Memory B cell (primary cell): ENCODE results near the gene CRACDL.

ENCODE experiments used
- ATAC-seq: fragments of 150-1000 bp; cut with Tn5 transposase; 2 replicates; pipeline ENCODE4 v1.10.0; 2021; ENCODE audit warnings: low read depth, mild to moderate bottlenecking, moderate library complexity
- DNase-seq, 2 donors: peaks; one replicate each; pipeline ENCODE4 v3.0.0; 2022; ENCODE audit warnings: low spot score in 2 of 2
- H3K27ac Mint-ChIP-seq: one replicate; pipeline ENCODE4 v1.8.0; 2022; ENCODE audit warnings: mild to moderate bottlenecking, moderate library complexity, mixed read lengths
- H3K27me3 Mint-ChIP-seq: one replicate; pipeline ENCODE4 v1.8.0; 2022; ENCODE audit warnings: mixed read lengths
- H3K36me3 Mint-ChIP-seq: one replicate; pipeline ENCODE4 v1.8.0; 2022; ENCODE audit warnings: mild to moderate bottlenecking, mixed read lengths
- H3K4me1 Mint-ChIP-seq: one replicate; pipeline ENCODE4 v1.8.0; 2022; ENCODE audit warnings: mixed read lengths
- H3K4me3 Mint-ChIP-seq: one replicate; pipeline ENCODE4 v1.8.0; 2022; ENCODE audit warnings: mild to moderate bottlenecking, moderate library complexity, mixed read lengths
- H3K9me3 Mint-ChIP-seq: one replicate; pipeline ENCODE4 v1.8.0; 2022; ENCODE audit warnings: mixed read lengths

CRACDL gene

DNA sequence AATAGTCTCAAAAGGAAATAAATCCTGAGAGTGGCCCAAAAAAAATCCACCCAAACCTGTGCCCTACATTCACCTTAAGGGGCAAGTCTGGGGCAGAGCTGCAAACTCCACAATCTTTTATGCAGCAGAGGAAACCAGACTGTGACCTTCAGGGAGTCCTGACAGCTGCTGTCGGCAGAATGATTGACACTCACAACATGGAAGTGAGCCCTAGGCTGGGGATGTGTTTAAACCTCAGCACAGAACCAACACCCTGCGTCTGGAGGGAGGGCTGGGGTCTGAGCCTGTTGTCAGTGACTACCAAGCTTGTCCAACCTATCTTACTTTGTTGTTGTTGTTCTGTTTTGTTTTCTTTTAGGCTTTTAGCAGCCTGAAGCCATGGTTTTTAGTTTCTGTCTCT, 39.6 kb downstream of the CRACDL start:
- Mint-ChIP-seq H3K27ac (no peak overlapping the region), H3K9me3 (no peaks in the 10 kb centered on the region), H3K27me3 (peaks cover 14% of the 10 kb centered on the region), H3K36me3 (no peaks in the 10 kb centered on the region), H3K4me1 (no peaks in the 10 kb centered on the region), H3K4me3 (no peak overlapping the region)
- no peak for ATAC-seq
- no peak for DNase-seq

DNA sequence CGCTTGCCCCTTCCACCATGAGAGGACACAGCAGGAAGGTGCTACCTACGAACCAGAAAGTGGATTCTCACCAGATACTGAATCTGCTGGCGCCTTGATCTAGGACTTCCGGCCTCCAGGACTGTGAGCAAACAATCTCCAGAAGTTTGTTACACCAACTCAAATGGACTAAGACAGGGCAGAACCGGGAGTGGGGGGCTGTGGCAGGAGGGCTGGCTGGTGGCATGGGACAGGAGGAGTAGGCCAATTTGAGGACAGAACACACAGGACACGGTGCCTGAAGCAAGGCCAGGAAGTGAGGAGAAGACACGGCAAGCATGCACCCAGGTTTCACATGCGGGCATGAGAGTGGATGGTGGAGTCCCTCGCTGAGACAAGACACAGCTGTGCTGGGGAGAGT, 40.1 kb downstream of the CRACDL start:
- Mint-ChIP-seq H3K36me3 (no peaks in the 10 kb centered on the region), H3K4me3 (no peak overlapping the region), H3K9me3 (no peaks in the 10 kb centered on the region), H3K27me3 (peaks cover 14% of the 10 kb centered on the region), H3K4me1 (no peaks in the 10 kb centered on the region), H3K27ac (no peak overlapping the region)
- no peak for DNase-seq
- no peak for ATAC-seq

DNA sequence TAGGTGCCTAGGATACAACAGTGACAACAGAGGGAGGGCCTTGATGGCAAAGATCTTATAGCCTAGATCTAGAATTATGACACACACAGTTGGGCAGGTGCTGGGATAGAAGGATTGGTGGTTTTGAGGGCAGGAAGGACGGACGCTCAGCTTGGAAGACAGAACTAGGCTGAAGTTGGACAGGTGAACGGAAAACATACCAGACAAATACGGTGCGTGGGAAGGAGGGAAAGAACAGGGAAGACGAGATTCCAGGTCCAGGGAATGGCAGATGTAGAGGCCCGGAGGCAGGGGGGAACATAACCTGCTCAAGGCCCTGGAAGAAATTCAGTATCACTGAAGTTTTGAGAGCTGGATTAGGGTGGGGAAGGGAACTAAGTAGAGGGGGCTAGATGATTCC, 40.8 kb downstream of the CRACDL start:
- H3K36me3 Mint-ChIP-seq: peaks cover under 1% of the 10 kb centered on the region
- H3K4me3 Mint-ChIP-seq: no peak overlapping the region
- DNase-seq: no peak
- H3K27ac Mint-ChIP-seq: no peak overlapping the region
- H3K27me3 Mint-ChIP-seq: peaks cover 15% of the 10 kb centered on the region
- no peak for ATAC-seq
- no peaks in the 10 kb centered on the region for H3K4me1 Mint-ChIP-seq
- peaks cover under 1% of the 10 kb centered on the region for H3K9me3 Mint-ChIP-seq

DNA sequence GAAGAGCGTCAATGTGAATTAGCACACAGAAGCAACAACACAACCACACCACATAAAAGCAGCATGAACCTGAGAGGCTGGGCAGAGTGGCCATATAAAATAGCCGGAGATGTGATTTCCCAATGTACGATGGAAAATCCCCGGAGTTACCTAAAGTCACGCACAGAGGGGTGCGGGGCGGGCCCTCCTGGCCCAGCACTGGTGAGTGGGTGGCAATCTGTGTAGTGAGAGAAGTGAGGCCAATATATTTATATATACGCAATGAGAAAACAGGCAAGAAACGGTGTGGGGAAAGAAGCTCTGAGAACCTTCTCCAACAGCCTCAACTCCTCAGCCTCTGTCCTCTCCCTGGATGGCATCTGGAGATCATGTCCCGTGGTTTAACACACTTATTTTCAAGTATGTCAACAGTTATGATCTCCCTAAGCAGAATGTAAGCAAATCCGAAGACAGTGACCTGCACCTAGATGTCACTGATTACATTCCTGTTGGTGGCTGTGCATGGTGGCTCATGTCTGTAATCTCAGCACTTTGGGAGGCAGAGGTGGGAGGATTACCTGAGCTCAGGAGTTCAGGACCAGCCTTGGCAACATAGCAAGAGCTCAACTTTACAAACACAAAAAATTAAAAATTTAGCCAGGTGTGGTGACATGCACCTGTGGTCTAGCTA, 41.6 kb downstream of the CRACDL start:
- no peak for ATAC-seq
- DNase-seq: no peak
- no peak overlapping the region for H3K27ac Mint-ChIP-seq
- H3K27me3 Mint-ChIP-seq: peaks cover 17% of the 10 kb centered on the region
- H3K4me1 Mint-ChIP-seq: no peaks in the 10 kb centered on the region
- no peak overlapping the region for H3K4me3 Mint-ChIP-seq
- H3K9me3 Mint-ChIP-seq: peaks cover 5% of the 10 kb centered on the region
- H3K36me3 Mint-ChIP-seq: peaks cover 2% of the 10 kb centered on the region

DNA sequence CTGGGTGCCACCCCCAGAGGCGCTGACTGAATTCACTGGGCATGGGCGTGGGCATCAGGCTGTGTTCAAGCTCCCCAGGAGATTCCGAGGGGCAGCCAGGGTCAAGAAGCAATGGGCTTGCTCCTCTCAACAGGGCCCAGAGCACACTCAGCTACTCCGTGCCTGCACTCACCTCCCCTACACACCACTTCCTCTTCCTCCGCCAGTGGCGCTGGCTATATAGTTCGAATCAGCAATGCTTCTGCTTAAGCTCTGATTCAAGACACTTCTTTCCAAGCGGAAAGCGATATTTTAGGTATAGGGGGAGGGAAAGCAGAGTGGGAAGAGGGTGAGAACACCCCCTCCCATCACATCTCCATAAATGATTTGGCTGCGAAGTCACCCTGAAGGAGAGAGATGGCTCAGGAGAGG, 42.1 kb downstream of the CRACDL start:
- Mint-ChIP-seq H3K27me3 (peaks cover 14% of the 10 kb centered on the region), H3K9me3 (peaks cover 7% of the 10 kb centered on the region), H3K4me1 (no peaks in the 10 kb centered on the region), H3K36me3 (peaks cover 2% of the 10 kb centered on the region), H3K27ac (no peak overlapping the region), H3K4me3 (no peak overlapping the region)
- ATAC-seq: no peak
- no peak for DNase-seq

DNA sequence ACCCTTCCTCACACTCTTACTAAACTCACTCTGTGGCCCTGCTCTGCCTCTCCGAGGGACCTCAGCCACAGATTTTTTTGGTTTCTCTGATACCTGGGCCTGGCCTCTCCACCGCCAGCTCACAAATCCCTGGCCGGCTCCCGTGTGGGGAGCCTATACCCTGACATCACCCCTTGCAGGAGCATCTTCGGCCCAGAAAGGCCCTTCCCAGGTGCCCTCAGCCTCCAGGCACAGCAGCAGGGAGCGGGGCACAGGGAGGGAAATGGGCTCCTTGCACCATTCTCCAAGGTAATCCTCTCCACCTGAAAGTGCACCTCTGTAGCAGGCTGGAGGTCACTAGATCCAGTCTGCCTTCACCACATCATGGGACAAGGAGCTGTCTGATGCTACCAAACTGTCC, 43.2 kb downstream of the CRACDL start:
- H3K36me3 Mint-ChIP-seq: peaks cover 2% of the 10 kb centered on the region
- H3K27ac Mint-ChIP-seq: no peak overlapping the region
- peaks cover 14% of the 10 kb centered on the region for H3K27me3 Mint-ChIP-seq
- H3K9me3 Mint-ChIP-seq: peaks cover 13% of the 10 kb centered on the region
- H3K4me3 Mint-ChIP-seq: no peak overlapping the region
- ATAC-seq: no peak
- no peak for DNase-seq
- H3K4me1 Mint-ChIP-seq: no peaks in the 10 kb centered on the region

DNA sequence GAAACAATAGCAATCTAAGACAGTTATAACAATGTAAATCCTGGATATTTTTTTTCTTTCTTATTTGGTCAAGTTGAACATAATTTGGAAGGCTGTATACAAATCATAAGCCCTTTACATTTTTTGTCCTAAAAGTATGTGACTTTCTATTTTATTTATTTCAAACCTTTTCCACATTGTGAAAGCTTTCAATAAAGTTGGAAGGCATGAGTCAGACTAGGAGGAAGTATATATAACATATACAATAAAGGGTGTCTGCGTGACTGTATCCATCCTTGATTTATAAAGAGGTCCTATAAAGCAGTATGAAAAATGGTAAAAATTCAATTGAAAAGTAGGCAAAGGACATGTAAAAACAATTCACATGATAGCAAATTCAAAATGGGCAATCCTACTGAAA, 44.4 kb downstream of the CRACDL start:
- Mint-ChIP-seq H3K27me3 (peaks cover 18% of the 10 kb centered on the region), H3K36me3 (peaks cover 7% of the 10 kb centered on the region), H3K4me1 (no peaks in the 10 kb centered on the region), H3K9me3 (peaks cover 18% of the 10 kb centered on the region), H3K27ac (no peak overlapping the region), H3K4me3 (no peak overlapping the region)
- DNase-seq (no peak), ATAC-seq (no peak)

DNA sequence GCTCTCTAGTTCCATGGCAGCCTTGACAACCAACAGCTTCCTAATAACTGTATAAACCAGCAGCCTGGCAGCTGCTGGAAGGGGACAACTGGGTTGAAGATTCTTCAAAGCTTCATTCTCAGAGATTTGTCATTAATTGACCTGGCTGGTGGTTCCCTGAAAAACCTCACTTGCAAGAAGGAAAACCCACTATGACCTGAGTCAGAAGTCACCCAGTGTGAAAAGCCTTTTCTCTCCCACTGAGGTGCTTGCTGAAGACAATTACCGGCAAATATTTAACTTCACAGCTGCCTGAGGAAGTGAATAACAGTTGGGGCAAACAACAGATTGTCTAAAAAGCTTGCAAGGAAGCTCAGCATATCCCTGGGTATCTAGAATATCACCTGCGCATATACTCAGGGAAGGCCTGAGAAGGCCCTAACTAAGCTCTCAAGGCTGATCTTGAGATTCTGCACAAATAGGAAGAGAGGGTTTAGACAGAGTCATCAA, 49.9 kb downstream of the CRACDL start:
- H3K4me3 Mint-ChIP-seq: no peak overlapping the region

DNA sequence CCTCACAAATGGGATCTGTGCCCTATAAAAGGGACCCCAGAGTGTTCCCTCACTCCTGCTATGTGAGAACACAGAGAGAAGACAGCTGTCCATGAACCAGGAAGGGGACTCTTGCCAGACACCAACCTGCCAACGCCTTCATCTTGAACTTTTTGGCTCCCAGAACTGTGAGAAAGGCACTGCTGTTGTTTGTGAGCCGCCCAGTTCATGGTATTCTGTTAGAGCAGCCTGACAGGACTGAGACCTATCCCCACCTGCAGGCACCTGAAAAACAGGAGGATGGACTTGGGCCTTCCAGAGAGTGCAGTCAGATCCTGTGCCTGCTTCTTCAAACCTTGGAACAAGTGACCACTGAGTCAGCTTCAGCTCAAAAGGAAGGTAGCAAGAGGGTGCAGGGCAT, 51.4 kb downstream of the CRACDL start:
- H3K9me3 Mint-ChIP-seq: peaks cover 25% of the 10 kb centered on the region
- no peak overlapping the region for H3K27ac Mint-ChIP-seq
- peaks cover 19% of the 10 kb centered on the region for H3K27me3 Mint-ChIP-seq
- DNase-seq (no peak), ATAC-seq (no peak)
- no peaks in the 10 kb centered on the region for H3K4me1 Mint-ChIP-seq
- peaks cover 11% of the 10 kb centered on the region for H3K36me3 Mint-ChIP-seq
- no peak overlapping the region for H3K4me3 Mint-ChIP-seq

More for the DNA sequence above, 49.9 kb downstream of the CRACDL start:
- H3K36me3 Mint-ChIP-seq: peaks cover 13% of the 10 kb centered on the region
- peaks cover 30% of the 10 kb centered on the region for H3K9me3 Mint-ChIP-seq
- no peak for DNase-seq
- ATAC-seq: no peak
- H3K27me3 Mint-ChIP-seq: peaks cover 20% of the 10 kb centered on the region
- no peak overlapping the region for H3K27ac Mint-ChIP-seq
- H3K4me1 Mint-ChIP-seq: no peaks in the 10 kb centered on the region

DNA sequence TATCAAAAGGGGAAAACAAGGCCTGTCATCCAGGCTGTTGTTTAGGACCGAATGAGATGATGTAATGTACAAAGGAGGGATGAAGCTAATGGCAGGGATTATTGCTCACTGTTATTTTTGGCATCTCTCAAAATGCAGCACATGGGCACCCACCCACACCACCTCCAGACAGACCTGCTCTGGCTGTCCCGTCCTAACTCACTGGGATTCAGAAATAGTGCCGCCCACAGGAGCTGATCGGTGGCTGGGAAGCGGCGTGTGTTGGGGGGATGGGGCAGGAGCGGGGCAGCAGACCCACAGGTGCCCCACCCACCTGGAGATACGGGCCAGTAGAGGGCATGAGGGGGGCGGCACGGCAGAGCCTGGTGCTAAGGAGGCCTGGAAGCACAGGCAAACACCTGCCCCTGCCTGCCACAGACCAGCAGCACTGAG, 52.2 kb downstream of the CRACDL start:
- Mint-ChIP-seq H3K36me3 (peaks cover 11% of the 10 kb centered on the region), H3K27me3 (peaks cover 19% of the 10 kb centered on the region), H3K4me1 (no peaks in the 10 kb centered on the region), H3K4me3 (no peak overlapping the region), H3K9me3 (peaks cover 22% of the 10 kb centered on the region), H3K27ac (no peak overlapping the region)
- DNase-seq (no peak), ATAC-seq (no peak)

DNA sequence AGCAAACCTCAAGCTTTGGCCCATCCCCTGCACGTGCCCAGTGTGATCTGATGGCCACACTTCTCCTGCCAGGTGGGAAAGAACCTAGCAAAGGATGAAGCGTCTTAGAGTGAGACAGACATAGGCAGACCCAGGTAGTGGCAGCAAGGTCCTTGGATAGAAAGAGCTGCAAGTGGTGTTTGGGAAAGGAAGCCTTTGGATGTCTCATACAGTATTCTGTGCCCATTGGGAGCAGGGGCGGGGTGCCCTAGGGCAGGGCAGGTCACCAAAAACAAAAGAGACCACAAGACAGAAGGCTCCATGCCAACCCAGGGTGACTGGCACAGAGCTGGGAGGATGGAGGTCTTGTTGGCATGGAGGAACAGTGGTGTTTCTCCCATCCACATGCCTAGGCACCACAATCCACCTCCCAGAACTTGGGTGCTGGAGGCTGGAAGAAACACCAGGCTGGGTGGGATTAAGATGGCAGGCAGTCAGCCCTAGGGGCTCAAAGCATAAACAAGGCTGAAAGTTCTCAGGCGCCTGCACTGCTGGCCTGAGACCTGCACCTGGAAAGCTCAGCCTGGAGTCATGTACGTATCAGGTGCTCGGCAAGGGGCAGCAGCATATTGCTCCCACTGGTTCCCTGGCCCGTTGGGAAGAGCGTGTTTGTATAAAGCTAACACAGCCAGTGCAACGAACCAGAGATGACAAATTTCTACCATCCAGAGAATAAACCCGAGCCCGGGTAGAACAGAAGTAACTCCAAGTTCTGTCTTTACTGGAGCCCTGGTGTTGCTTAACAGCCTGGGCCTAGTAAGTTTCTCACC, 52.9 kb downstream of the CRACDL start:
- H3K9me3 Mint-ChIP-seq: peaks cover 19% of the 10 kb centered on the region
- no peak for DNase-seq
- no peak for ATAC-seq
- H3K36me3 Mint-ChIP-seq: peaks cover 11% of the 10 kb centered on the region
- H3K27ac Mint-ChIP-seq: no peak overlapping the region
- H3K4me1 Mint-ChIP-seq: no peaks in the 10 kb centered on the region
- no peak overlapping the region for H3K4me3 Mint-ChIP-seq
- H3K27me3 Mint-ChIP-seq: peaks cover 18% of the 10 kb centered on the region

DNA sequence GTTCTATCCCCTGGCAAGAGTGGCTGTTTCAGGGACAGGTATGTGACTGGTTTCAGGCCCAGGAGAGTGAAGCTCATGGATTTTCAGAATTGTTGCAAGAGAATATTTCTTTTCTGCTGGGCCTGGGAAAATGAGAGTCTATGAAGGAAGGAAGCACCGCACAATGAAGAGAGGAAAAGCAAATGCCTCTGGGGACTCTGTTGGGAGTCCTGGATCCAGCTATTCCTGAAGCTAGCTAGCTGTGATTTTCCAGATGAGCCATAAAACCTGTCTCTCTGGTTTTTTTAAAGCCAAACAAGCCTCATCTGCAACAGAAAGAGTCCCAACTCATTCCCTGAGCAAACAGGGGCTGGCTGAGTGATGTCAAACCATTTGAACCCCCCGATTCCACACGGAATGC, 53.7 kb downstream of the CRACDL start:
- Mint-ChIP-seq H3K27me3 (peaks cover 16% of the 10 kb centered on the region), H3K4me3 (no peak overlapping the region), H3K36me3 (peaks cover 10% of the 10 kb centered on the region), H3K9me3 (peaks cover 15% of the 10 kb centered on the region), H3K4me1 (no peaks in the 10 kb centered on the region), H3K27ac (no peak overlapping the region)
- no peak for ATAC-seq
- DNase-seq: no peak

DNA sequence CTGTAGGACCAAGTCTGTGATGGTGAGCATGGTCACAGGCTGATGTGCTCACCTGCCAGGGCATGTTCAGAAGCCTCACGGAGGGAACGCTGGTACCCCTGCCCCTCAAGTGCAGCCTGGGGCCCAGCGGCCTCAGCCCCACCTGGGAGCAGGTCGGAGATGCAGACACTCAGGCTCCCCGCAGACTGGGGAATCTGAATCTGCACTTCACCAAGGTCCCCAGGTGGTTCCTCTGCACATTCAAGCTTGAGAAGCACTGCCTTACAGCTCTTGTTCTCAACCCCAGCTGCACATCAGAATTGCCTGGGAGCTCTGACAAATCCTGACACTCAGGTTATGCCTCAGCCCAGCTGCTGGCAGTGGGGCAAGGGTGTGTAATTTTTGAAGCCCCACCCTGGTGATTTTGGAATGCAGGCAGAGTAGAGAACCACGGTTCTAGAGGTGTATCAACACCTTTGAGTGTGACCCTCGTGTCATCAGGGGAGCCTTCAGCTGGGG, 54.8 kb downstream of the CRACDL start:
- Mint-ChIP-seq H3K27me3 (peaks cover 15% of the 10 kb centered on the region), H3K36me3 (peaks cover 2% of the 10 kb centered on the region), H3K4me3 (no peak overlapping the region), H3K4me1 (no peaks in the 10 kb centered on the region), H3K27ac (no peak overlapping the region), H3K9me3 (peaks cover 8% of the 10 kb centered on the region)
- ATAC-seq (no peak), DNase-seq (no peak)

DNA sequence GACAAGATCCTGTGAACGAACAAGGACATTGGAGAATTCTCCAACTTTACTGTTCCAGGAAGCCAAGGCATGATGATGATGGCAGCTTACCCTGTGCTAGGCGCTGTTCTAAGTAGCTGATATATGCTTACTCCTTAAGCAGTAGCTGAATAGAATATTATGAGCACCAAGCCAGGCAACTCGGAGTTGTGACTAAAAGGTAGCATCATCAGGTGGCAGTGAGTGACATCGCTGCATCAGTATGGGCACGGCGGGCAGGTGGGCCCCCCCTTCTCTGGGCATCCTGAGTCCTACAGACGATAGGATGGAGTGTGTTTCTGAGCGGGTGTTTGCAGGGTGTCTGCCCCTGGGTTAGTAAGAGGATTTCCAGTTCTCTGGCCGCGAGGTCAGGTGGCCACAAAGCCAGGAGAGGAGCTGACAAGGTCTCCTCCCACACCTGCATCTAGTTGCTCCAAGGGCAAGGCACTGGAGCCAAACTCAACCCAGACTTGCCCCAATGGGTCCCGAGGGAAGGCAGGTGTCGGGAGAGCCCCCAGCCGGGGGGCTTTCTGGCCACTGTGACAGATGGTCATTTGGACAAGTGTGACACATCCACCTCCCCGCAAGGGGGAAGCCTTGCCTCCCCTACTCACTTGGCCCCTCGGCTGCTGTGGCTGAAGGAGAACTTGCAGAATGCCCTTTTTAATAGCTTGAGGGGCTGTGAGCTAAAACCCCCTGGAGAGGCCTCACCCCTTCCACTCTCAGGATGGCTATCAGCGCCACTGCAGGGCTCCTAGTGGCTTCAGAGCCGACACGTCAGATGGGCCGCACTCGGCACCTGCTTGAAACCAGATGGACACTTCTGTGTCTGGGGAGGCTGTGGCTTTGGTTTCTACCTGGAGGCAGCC, 55.5 kb downstream of the CRACDL start:
- DNase-seq: no peak
- Mint-ChIP-seq H3K4me3 (no peak overlapping the region), H3K27me3 (peaks cover 15% of the 10 kb centered on the region), H3K36me3 (peaks cover 2% of the 10 kb centered on the region), H3K4me1 (no peaks in the 10 kb centered on the region), H3K9me3 (peaks cover 3% of the 10 kb centered on the region), H3K27ac (no peak overlapping the region)
- no peak for ATAC-seq
